CD4-positive, CD25-positive, alpha-beta regulatory T cell (primary cell): Measurements from ENCODE around the gene MAT1A. TPM values are rescaled to one million over a fixed set of nuclear protein-coding genes. Genes with fewer than 3 reads are reported as not detected.

Experiments used
- ATAC-seq, 2 donors: fragments of 150-1000 bp; cut with Tn5 transposase; one replicate each; pipeline ENCODE4 v1.10.0; 2021; ENCODE audit warnings: low read depth in 2 of 2, moderate number of reproducible peaks in 2 of 2, moderate library complexity in 1 of 2
- DNase-seq, 3 donors: peaks; one replicate each; pipeline versions ENCODE4 v3.0.0 to v3.0.0-alpha.2; 2012 to 2022; ENCODE audit warnings: mixed read lengths in 1 of 3
- H3K27ac ChIP-seq: one replicate; pipeline ENCODE4 v1.7.0; 2013; ENCODE audit warnings: mild to moderate bottlenecking, low read length; ENCODE audit not compliant: insufficient read depth, poor library complexity, severe bottlenecking
- H3K27me3 ChIP-seq: one replicate; pipeline ENCODE4 v1.7.0; 2013; ENCODE audit warnings: low read length; ENCODE audit not compliant: control insufficient read depth, insufficient read depth
- H3K36me3 ChIP-seq: one replicate; pipeline ENCODE4 v1.7.0; 2013; ENCODE audit warnings: mild to moderate bottlenecking, low read length, moderate library complexity; ENCODE audit not compliant: control insufficient read depth, insufficient read depth
- H3K4me1 ChIP-seq: 2 replicates; pipeline ENCODE4 v1.7.0; 2013; ENCODE audit warnings: mild to moderate bottlenecking, low read length; ENCODE audit not compliant: insufficient read depth, control insufficient read depth, poor library complexity, severe bottlenecking
- H3K4me3 ChIP-seq: one replicate; pipeline ENCODE4 v1.7.0; 2013; ENCODE audit warnings: low read depth, mild to moderate bottlenecking, low read length, moderate library complexity
- H3K9me3 ChIP-seq, 2 experiments: 1 replicate in 1 of 2; 2 replicates in 1 of 2; pipeline ENCODE4 v1.7.0; 2013; ENCODE audit warnings: low read length in 2 of 2, mild to moderate bottlenecking in 1 of 2, moderate library complexity in 1 of 2; ENCODE audit not compliant: control insufficient read depth in 2 of 2
- H3K27ac Mint-ChIP-seq, 3 donors: one replicate each; pipeline ENCODE4 v1.8.0; 2020 to 2022; ENCODE audit warnings: mild to moderate bottlenecking in 3 of 3, mixed read lengths in 3 of 3, moderate library complexity in 2 of 3
- H3K27me3 Mint-ChIP-seq: one replicate; pipeline ENCODE4 v1.8.0; 2022; ENCODE audit warnings: mild to moderate bottlenecking, mixed read lengths
- H3K36me3 Mint-ChIP-seq: one replicate; pipeline ENCODE4 v1.8.0; 2020; ENCODE audit warnings: mixed read lengths
- H3K4me1 Mint-ChIP-seq, 4 donors: one replicate each; pipeline ENCODE4 v1.8.0; 2020 to 2022; ENCODE audit warnings: mixed read lengths in 4 of 4, mild to moderate bottlenecking in 1 of 4
- H3K4me3 Mint-ChIP-seq, 4 donors: one replicate each; pipeline ENCODE4 v1.8.0; 2020 to 2022; ENCODE audit warnings: mild to moderate bottlenecking in 4 of 4, mixed read lengths in 4 of 4, moderate library complexity in 3 of 4
- H3K9me3 Mint-ChIP-seq, 7 donors: one replicate each; pipeline ENCODE4 v1.8.0; 2020 to 2022; ENCODE audit warnings: mixed read lengths in 7 of 7, mild to moderate bottlenecking in 3 of 7, moderate library complexity in 2 of 7
- polyA plus RNA-seq, 4 donors: library from polyadenylated mRNA; unstranded; fragments of 300-500 nt; fragmentation: Illumina TruSeq; gene quantifications; one replicate each; pipeline ENCODE4 v1.2.3, GENCODE V29; 2021
- total RNA-seq: library from RNA; stranded (reverse); gene quantifications from one replicate; pipeline ENCODE4 v1.2.3, GENCODE V29; 2022

Gene MAT1A
- total and polyA plus RNA-seq, 5 donors from 2014 or later, result not detected

GRCh38 chr10:80268266-80268665 is 21.2 kb downstream of the MAT1A start:
- Mint-ChIP-seq H3K4me3 (no peak overlapping the region), H3K27me3 (peaks cover 49% of the 10 kb centered on the region), H3K27ac (no peak overlapping the region), H3K9me3 (peaks cover 0 to 18% (median 2%) of the 10 kb centered on the region in 7 donors), H3K4me1 (no peaks in the 10 kb centered on the region), H3K36me3 (no peaks in the 10 kb centered on the region)
- ATAC-seq (no peak), DNase-seq (no peak)
- H3K27me3 ChIP-seq, result no peaks in the 10 kb centered on the region
- no peaks in the 10 kb centered on the region for H3K36me3 ChIP-seq
- H3K4me1 ChIP-seq, result no peaks in the 10 kb centered on the region
- no peak overlapping the region for H3K4me3 ChIP-seq
- H3K27ac ChIP-seq, result no peak overlapping the region
- no peaks in the 10 kb centered on the region for H3K9me3 ChIP-seq

GRCh38 chr10:80266513-80266863 is 23.0 kb downstream of the MAT1A start:
- H3K27ac ChIP-seq, result no peak overlapping the region
- Mint-ChIP-seq H3K4me1 (no peaks in the 10 kb centered on the region), H3K27ac (no peak overlapping the region), H3K4me3 (no peak overlapping the region), H3K27me3 (peaks cover 46% of the 10 kb centered on the region), H3K9me3 (peaks cover 0 to 18% (median 2%) of the 10 kb centered on the region in 7 donors), H3K36me3 (no peaks in the 10 kb centered on the region)
- no peaks in the 10 kb centered on the region for H3K9me3 ChIP-seq
- no peak overlapping the region for H3K4me3 ChIP-seq
- H3K4me1 ChIP-seq, result no peaks in the 10 kb centered on the region
- no peaks in the 10 kb centered on the region for H3K27me3 ChIP-seq
- no peak for DNase-seq
- H3K36me3 ChIP-seq, result no peaks in the 10 kb centered on the region
- no peak for ATAC-seq

GRCh38 chr10:80265740-80266512 is 23.5 kb downstream of the MAT1A start:
- no peaks in the 10 kb centered on the region for H3K36me3 ChIP-seq
- Mint-ChIP-seq H3K36me3 (no peaks in the 10 kb centered on the region), H3K27me3 (peaks cover 45% of the 10 kb centered on the region), H3K9me3 (peaks cover 0 to 15% (median 2%) of the 10 kb centered on the region in 7 donors), H3K4me3 (no peak overlapping the region), H3K27ac (no peak overlapping the region), H3K4me1 (no peaks in the 10 kb centered on the region)
- no peaks in the 10 kb centered on the region for H3K27me3 ChIP-seq
- DNase-seq (no peak), ATAC-seq (no peak)
- H3K4me3 ChIP-seq, result no peak overlapping the region
- no peaks in the 10 kb centered on the region for H3K9me3 ChIP-seq
- no peak overlapping the region for H3K27ac ChIP-seq
- no peaks in the 10 kb centered on the region for H3K4me1 ChIP-seq

- no peak for ATAC-seq
These were observed 25.1 kb downstream of the MAT1A start for GRCh38 chr10:80264081-80265056.

GRCh38 chr10:80261316-80262030 is 28.0 kb downstream of the MAT1A start:
- Histone ChIP-seq H3K27me3 (no peaks in the 10 kb centered on the region), H3K4me3 (no peak overlapping the region), H3K27ac (no peak overlapping the region), H3K36me3 (no peaks in the 10 kb centered on the region), H3K4me1 (no peaks in the 10 kb centered on the region), H3K9me3 (no peaks in the 10 kb centered on the region)
- no peak overlapping the region for H3K4me3 Mint-ChIP-seq
- no peak overlapping the region for H3K27ac Mint-ChIP-seq
- no peaks in the 10 kb centered on the region for H3K36me3 Mint-ChIP-seq
- ATAC-seq (no peak), DNase-seq (no peak)
- peaks cover 23% of the 10 kb centered on the region for H3K27me3 Mint-ChIP-seq
- H3K4me1 Mint-ChIP-seq, result no peaks in the 10 kb centered on the region
- peaks cover 0 to 4% (median 0%) of the 10 kb centered on the region in 7 donors for H3K9me3 Mint-ChIP-seq

More at GRCh38 chr10:80264081-80265056, 25.1 kb downstream of the MAT1A start:
- Mint-ChIP-seq H3K4me3 (no peak overlapping the region), H3K9me3 (peaks cover 0 to 6% (median 0%) of the 10 kb centered on the region in 7 donors), H3K27ac (no peak overlapping the region), H3K27me3 (peaks cover 31% of the 10 kb centered on the region), H3K36me3 (no peaks in the 10 kb centered on the region), H3K4me1 (no peaks in the 10 kb centered on the region)
- H3K4me3 ChIP-seq, result no peak overlapping the region
- no peaks in the 10 kb centered on the region for H3K4me1 ChIP-seq
- no peaks in the 10 kb centered on the region for H3K27me3 ChIP-seq
- no peak overlapping the region for H3K27ac ChIP-seq
- no peaks in the 10 kb centered on the region for H3K36me3 ChIP-seq
- no peaks in the 10 kb centered on the region for H3K9me3 ChIP-seq
- DNase-seq, result no peak

- peaks cover 0 to 4% (median 0%) of the 10 kb centered on the region in 7 donors for H3K9me3 Mint-ChIP-seq
- peak in 1 of 2 donors; percentile 45 for ATAC-seq
These were observed 28.9 kb downstream of the MAT1A start for GRCh38 chr10:80260295-80261243.

More at GRCh38 chr10:80260295-80261243, 28.9 kb downstream of the MAT1A start:
- no peaks in the 10 kb centered on the region for H3K4me1 ChIP-seq
- H3K36me3 Mint-ChIP-seq, result no peaks in the 10 kb centered on the region
- no peak overlapping the region for H3K27ac ChIP-seq
- no peaks in the 10 kb centered on the region for H3K36me3 ChIP-seq
- no peak overlapping the region for H3K4me3 ChIP-seq
- no peaks in the 10 kb centered on the region for H3K27me3 ChIP-seq
- no peak overlapping the region for H3K27ac Mint-ChIP-seq
- peak in 2 of 3 donors; percentile 16 to 32 for DNase-seq
- no peaks in the 10 kb centered on the region for H3K9me3 ChIP-seq
- H3K4me3 Mint-ChIP-seq, result no peak overlapping the region
- H3K4me1 Mint-ChIP-seq, result no peaks in the 10 kb centered on the region
- H3K27me3 Mint-ChIP-seq, result peaks cover 23% of the 10 kb centered on the region
